Trophoblast cell (in vitro differentiated cells and primary cell): ENCODE measurements around the gene FXYD3.
"Not testable (repeated sequence)": the region's sequence is repeated elsewhere in the genome, so short reads cannot be mapped to it uniquely, and the experiment has no call there.

Source experiments
- DNase-seq, 2 donors: peaks; one replicate each; pipeline ENCODE4 v3.0.0-alpha.2; 2016
- H2AFZ ChIP-seq: 2 replicates; pipeline ENCODE4 v1.6.1; 2013; ENCODE audit warnings: low read length, moderate library complexity, mild to moderate bottlenecking; ENCODE audit not compliant: insufficient read depth, poor library complexity
- H2AK5ac ChIP-seq: 2 replicates; pipeline ENCODE4 v1.6.1; 2013; ENCODE audit warnings: mild to moderate bottlenecking, low read length
- H2BK120ac ChIP-seq: 2 replicates; pipeline ENCODE4 v1.6.1; 2013; ENCODE audit warnings: low read length, mild to moderate bottlenecking, moderate library complexity; ENCODE audit not compliant: insufficient read depth, poor library complexity
- H2BK12ac ChIP-seq: 2 replicates; pipeline ENCODE4 v1.6.1; 2013; ENCODE audit warnings: mild to moderate bottlenecking, low read length, moderate library complexity
- H2BK5ac ChIP-seq: 2 replicates; pipeline ENCODE4 v1.6.1; 2013; ENCODE audit warnings: low read length, low read depth, moderate library complexity, mild to moderate bottlenecking; ENCODE audit not compliant: poor library complexity
- H3K14ac ChIP-seq: 2 replicates; pipeline ENCODE4 v1.6.1; 2013; ENCODE audit warnings: mild to moderate bottlenecking, low read length
- H3K18ac ChIP-seq: 2 replicates; pipeline ENCODE4 v1.6.1; 2013; ENCODE audit warnings: mild to moderate bottlenecking, low read length
- H3K23ac ChIP-seq: 2 replicates; pipeline ENCODE4 v1.6.1; 2013; ENCODE audit warnings: low read length
- H3K27ac ChIP-seq: 2 replicates; pipeline ENCODE4 v1.5.1; 2013; ENCODE audit warnings: low read depth, mild to moderate bottlenecking, inconsistent platforms, low read length, moderate library complexity
- H3K27me3 ChIP-seq: 2 replicates; pipeline ENCODE4 v1.6.1; 2013; ENCODE audit warnings: inconsistent platforms, mild to moderate bottlenecking, low read length, moderate library complexity; ENCODE audit not compliant: insufficient read depth
- H3K36me3 ChIP-seq, 2 experiments: 1 replicate in 1 of 2; 2 replicates in 1 of 2; pipeline ENCODE4 v1.6.1; 2013; ENCODE audit warnings: low read length in 2 of 2, mild to moderate bottlenecking in 2 of 2, moderate library complexity in 1 of 2; ENCODE audit not compliant: insufficient read depth in 2 of 2, control insufficient read depth in 1 of 2
- H3K4ac ChIP-seq: 2 replicates; pipeline ENCODE4 v1.6.1; 2013; ENCODE audit warnings: low read depth, mild to moderate bottlenecking, low read length, moderate library complexity
- H3K4me1 ChIP-seq, 2 experiments: 1 replicate in 1 of 2; 2 replicates in 1 of 2; pipeline ENCODE4 v1.6.1; 2013; ENCODE audit warnings: low read length in 2 of 2, mild to moderate bottlenecking in 2 of 2, moderate library complexity in 1 of 2; ENCODE audit not compliant: insufficient read depth in 2 of 2, control insufficient read depth in 1 of 2
- H3K4me2 ChIP-seq: 2 replicates; pipeline ENCODE4 v1.6.1; 2013; ENCODE audit warnings: inconsistent platforms, mild to moderate bottlenecking, low read length, moderate library complexity
- H3K4me3 ChIP-seq: 2 replicates; pipeline ENCODE4 v1.5.1; 2013; ENCODE audit warnings: mild to moderate bottlenecking, low read depth, low read length, inconsistent platforms
- H3K79me1 ChIP-seq: one replicate; pipeline ENCODE4 v1.6.1; 2013; ENCODE audit warnings: low read length
- H3K79me2 ChIP-seq: 2 replicates; pipeline ENCODE4 v1.6.1; 2013; ENCODE audit warnings: low read length, mild to moderate bottlenecking; ENCODE audit not compliant: control insufficient read depth, insufficient read depth, poor library complexity
- H3K9ac ChIP-seq: 2 replicates; pipeline ENCODE4 v1.6.1; 2013; ENCODE audit warnings: mild to moderate bottlenecking, low read length
- H3K9me3 ChIP-seq: 2 replicates; pipeline ENCODE4 v1.6.1; 2013; ENCODE audit warnings: low read depth, mild to moderate bottlenecking, control low read depth, inconsistent platforms, low read length; ENCODE audit not compliant: insufficient read depth
- H4K12ac ChIP-seq: 2 replicates; pipeline ENCODE4 v1.6.1; 2013; ENCODE audit warnings: low read depth, mild to moderate bottlenecking, low read length, moderate library complexity
- H4K8ac ChIP-seq: 2 replicates; pipeline ENCODE4 v1.6.1; 2013; ENCODE audit warnings: low read depth, mild to moderate bottlenecking, low read length, moderate library complexity
- H4K91ac ChIP-seq: one replicate; pipeline ENCODE4 v1.6.1; 2013; ENCODE audit warnings: low read depth, mild to moderate bottlenecking, low read length, moderate library complexity
- WGBS: extraction: QIAGEN DNeasy Blood & Tissue Kit; methylation state at CpG from one replicate; pipeline ENCODE4 v1.1.7; 2013; ENCODE audit warnings: missing lambda C conversion rate; ENCODE audit not compliant: insufficient read length, insufficient coverage; ENCODE audit errors: extremely low coverage; 5-methylcytosine and 5-hydroxymethylcytosine counted together

Gene FXYD3

DNA sequence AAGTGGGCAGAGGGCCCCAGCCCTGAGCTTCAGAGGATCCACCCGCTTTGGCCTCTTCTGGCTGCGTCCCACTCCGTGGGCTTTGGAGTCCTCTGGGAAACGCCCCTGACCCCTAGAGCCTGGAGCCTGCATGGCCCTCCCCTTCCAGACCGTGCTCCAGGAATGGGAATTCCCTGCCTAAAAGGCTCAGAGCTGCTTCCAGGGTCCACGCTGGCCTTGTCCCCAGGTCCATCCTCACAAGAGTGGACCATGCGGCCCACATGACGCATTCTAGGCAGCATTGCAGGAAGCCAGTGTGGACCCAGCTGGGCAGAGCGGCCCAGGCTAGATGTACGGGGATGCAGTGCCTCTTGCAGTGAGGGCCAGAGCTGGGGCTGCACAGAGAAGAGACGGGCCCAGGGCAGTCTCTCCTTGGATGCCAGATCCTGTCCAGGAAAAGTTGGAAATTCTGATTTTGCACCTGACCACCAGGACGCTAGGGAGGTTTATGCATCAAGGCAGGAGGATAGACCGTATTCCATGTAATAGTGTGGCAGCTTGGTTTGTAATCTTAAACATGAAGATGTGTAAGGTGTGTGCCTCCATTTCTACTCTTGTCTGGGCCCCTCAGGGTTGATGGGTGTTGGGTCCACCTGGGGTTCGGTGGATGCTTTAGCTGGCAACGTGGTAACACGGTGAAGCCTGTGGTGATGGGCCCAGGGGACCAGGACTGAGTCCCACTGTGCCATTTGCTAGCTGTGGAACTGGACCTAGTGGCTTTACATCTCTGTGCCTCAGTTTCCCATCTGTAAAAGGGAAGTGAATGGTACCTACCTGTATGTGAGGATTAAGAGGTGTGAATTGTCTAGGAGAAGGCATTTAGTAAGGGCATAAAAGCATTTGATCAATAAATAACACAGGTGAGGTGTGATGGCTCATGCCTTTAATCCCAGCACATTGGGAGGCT is 14.8 kb upstream of the FXYD3 start:
- Histone ChIP-seq H2AFZ (no peak overlapping the region), H3K4ac (no peak overlapping the region), H3K27me3 (no peaks in the 10 kb centered on the region), H3K36me3 (no peaks in the 10 kb centered on the region), H2BK12ac (no peak overlapping the region), H3K4me3 (no peak overlapping the region), H4K8ac (no peak overlapping the region), H2BK5ac (no peak overlapping the region), H3K79me2 (no peaks in the 10 kb centered on the region), H4K91ac (no peak overlapping the region), H3K18ac (no peak overlapping the region), H2AK5ac (no peak overlapping the region), H3K4me1 (no peaks in the 10 kb centered on the region), H3K27ac (no peak overlapping the region), H4K12ac (no peak overlapping the region), H3K14ac (no peak overlapping the region), H3K79me1 (no peaks in the 10 kb centered on the region), H3K4me2 (no peak overlapping the region), H3K9ac (no peak overlapping the region), H3K23ac (no peak overlapping the region), H2BK120ac (no peak overlapping the region), H3K9me3 (peaks cover 3% of the 10 kb centered on the region)
- WGBS, result no CpG with 5 or more reads among the region's 16 CpGs
- no peak for DNase-seq

DNA sequence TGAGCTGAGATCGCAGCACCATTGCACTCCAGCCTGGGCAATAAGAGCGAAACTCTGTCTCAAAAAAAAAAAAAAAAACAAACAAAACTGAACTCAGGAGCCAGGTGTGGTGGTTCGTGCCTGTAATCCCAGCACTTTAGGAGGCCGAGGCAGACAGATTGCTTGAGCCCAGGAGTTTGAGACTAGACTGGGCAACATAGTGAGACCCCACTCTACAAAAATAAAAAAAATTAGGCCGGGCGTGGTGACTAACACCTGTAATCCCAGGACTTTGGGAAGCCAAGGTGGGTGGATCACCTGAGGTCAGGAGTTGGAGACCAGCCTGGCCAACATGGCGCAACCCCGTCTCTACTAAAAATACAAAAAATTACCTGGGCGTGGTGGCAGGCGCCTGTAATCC is 13.7 kb upstream of the FXYD3 start:
- not testable (repeated sequence) for H2BK120ac ChIP-seq, H3K23ac ChIP-seq, H3K27ac ChIP-seq, H4K12ac ChIP-seq, H3K79me2 ChIP-seq, H2BK5ac ChIP-seq, H3K4ac ChIP-seq, H3K18ac ChIP-seq, H3K4me1 ChIP-seq, H3K27me3 ChIP-seq, H4K8ac ChIP-seq, H3K36me3 ChIP-seq, H3K79me1 ChIP-seq, DNase-seq, H3K4me2 ChIP-seq, H3K14ac ChIP-seq, H3K9me3 ChIP-seq, H3K9ac ChIP-seq, H2BK12ac ChIP-seq, H4K91ac ChIP-seq, H2AFZ ChIP-seq, H3K4me3 ChIP-seq, H2AK5ac ChIP-seq
- WGBS, result no CpG with 5 or more reads among the region's 10 CpGs

DNA sequence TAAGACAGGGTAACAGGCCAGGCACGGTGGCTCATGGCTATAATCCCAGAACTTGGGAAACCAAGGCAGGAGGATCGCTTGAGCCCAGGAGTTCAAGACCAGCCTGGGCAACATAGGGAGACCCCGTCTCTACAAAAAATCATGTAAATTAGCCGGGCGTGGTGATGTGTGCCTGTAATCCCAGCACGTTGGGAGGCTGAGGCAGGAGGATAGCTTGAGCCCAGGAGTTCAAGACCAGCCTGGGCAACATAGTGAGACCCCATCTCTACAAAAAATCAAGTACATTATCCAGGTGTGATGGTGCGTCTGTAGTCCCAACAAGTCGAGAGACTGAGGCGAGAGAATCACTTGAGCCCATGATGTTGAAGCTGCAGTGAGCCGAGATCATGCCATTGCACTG is 12.0 kb upstream of the FXYD3 start:
- not testable (repeated sequence) for H3K9me3 ChIP-seq, H4K12ac ChIP-seq, H2BK12ac ChIP-seq, H3K14ac ChIP-seq, H3K27me3 ChIP-seq, H4K91ac ChIP-seq, H3K79me1 ChIP-seq, DNase-seq, H3K27ac ChIP-seq, H2BK5ac ChIP-seq, H2AFZ ChIP-seq, H3K4me1 ChIP-seq, H3K36me3 ChIP-seq, H3K9ac ChIP-seq, H4K8ac ChIP-seq, H3K4me2 ChIP-seq, H2AK5ac ChIP-seq, H2BK120ac ChIP-seq, H3K18ac ChIP-seq, H3K79me2 ChIP-seq, H3K4me3 ChIP-seq, H3K4ac ChIP-seq, H3K23ac ChIP-seq
- WGBS, result no CpG with 5 or more reads among the region's 10 CpGs

DNA sequence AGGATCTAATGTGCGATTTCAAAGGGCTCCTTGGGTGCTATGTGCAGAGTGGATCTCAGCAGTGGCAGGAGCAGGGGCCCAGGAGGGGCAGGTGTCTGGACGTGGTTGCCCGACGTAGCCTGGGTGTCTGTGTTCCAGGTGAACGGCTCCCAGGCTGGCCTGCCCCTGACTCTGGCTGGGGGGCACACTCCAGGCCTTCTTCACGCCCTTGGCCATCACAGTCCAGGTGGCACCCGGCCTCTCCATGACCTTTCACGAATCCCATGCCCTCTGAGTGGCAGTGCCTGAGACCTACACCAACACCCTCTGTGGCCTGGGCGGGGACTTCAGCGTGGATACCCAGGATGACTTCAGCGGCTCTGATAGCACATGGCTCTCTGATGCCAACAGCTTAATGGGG is 11.3 kb upstream of the FXYD3 start:
- no peak overlapping the region for H3K27ac ChIP-seq
- no peak for DNase-seq
- H3K9ac ChIP-seq, result no peak overlapping the region
- H3K4me3 ChIP-seq, result no peak overlapping the region
- WGBS, result no CpG with 5 or more reads among the region's 11 CpGs
- no peak overlapping the region for H2AK5ac ChIP-seq
- H4K8ac ChIP-seq, result no peak overlapping the region
- no peak overlapping the region for H2AFZ ChIP-seq
- no peak overlapping the region for H3K14ac ChIP-seq
- H3K36me3 ChIP-seq, result no peaks in the 10 kb centered on the region
- no peak overlapping the region for H2BK5ac ChIP-seq
- H3K9me3 ChIP-seq, result peaks cover 6% of the 10 kb centered on the region
- no peak overlapping the region for H4K91ac ChIP-seq
- H3K18ac ChIP-seq, result no peak overlapping the region
- H3K23ac ChIP-seq, result no peak overlapping the region
- no peaks in the 10 kb centered on the region for H3K4me1 ChIP-seq
- H4K12ac ChIP-seq, result no peak overlapping the region
- H2BK120ac ChIP-seq, result no peak overlapping the region
- no peaks in the 10 kb centered on the region for H3K79me2 ChIP-seq
- no peak overlapping the region for H3K4me2 ChIP-seq
- no peak overlapping the region for H2BK12ac ChIP-seq
- H3K79me1 ChIP-seq, result no peaks in the 10 kb centered on the region
- H3K4ac ChIP-seq, result no peak overlapping the region
- no peaks in the 10 kb centered on the region for H3K27me3 ChIP-seq
